HEK293T (cell line): ENCODE measurements around the gene CCDC201.
"Not testable (repeated sequence)": the region's sequence is repeated elsewhere in the genome, so short reads cannot be mapped to it uniquely, and the experiment has no call there.

Experiments
- BHLHE40 ChIP-seq: fragments of 450-650 bp; IDR thresholded peaks from 2 replicates; pipeline ENCODE4 v1.6.1; 2016; ENCODE audit warnings: mild to moderate bottlenecking, moderate library complexity, borderline replicate concordance
- CTBP1 ChIP-seq: fragments of 450-650 bp; IDR thresholded peaks from 2 replicates; pipeline ENCODE4 v1.6.1; 2016; ENCODE audit warnings: borderline replicate concordance
- FOXA1 ChIP-seq: fragments of 450-650 bp; IDR thresholded peaks from 2 replicates; pipeline ENCODE4 v1.6.1; 2016; ENCODE audit warnings: mild to moderate bottlenecking
- FOXM1 ChIP-seq: fragments of 450-650 bp; IDR thresholded peaks from 2 replicates; pipeline ENCODE4 v1.6.1; 2017; ENCODE audit warnings: mild to moderate bottlenecking, borderline replicate concordance
- LEF1 ChIP-seq: fragments of 450-650 bp; IDR thresholded peaks from 2 replicates; pipeline ENCODE4 v1.6.1; 2017; ENCODE audit warnings: mild to moderate bottlenecking, borderline replicate concordance
- NFRKB ChIP-seq: fragments of 450-650 bp; IDR thresholded peaks from 2 replicates; pipeline ENCODE4 v1.6.1; 2016; ENCODE audit warnings: mild to moderate bottlenecking, moderate library complexity
- SP1 ChIP-seq: fragments of 450-650 bp; IDR thresholded peaks from 2 replicates; pipeline ENCODE4 v1.6.1; 2017
- SUZ12 ChIP-seq: fragments of 450-650 bp; IDR thresholded peaks from 2 replicates; pipeline ENCODE4 v1.6.1; 2016; ENCODE audit warnings: mild to moderate bottlenecking
- ZNF384 ChIP-seq: fragments of 450-650 bp; IDR thresholded peaks from 2 replicates; pipeline ENCODE4 v1.6.1; 2016

DNA sequence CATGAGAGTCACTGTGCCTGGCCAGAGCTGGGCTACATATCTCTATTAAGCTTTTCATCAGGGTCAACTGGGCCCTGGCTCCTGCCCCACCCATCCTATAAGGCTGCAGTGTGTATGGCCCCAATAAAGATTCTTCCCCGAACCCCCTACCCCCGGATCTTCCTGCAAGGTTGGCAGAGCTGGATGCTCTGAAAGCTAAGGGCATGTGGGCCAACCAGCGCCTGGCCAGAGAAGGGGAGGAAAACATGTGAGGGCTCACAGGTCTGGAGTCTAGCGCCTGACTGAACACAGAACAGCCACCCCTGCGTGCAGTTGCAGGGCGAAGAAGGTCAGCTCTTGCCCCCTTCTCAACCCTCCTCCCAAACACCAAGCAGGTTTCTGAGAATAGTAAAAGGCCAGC is 24.1 kb downstream of the CCDC201 start:
- TF ChIP-seq FOXM1, NFRKB, ZNF384, SP1, FOXA1, BHLHE40, LEF1, CTBP1, SUZ12: not testable (repeated sequence)
